Endothelial cell (in vitro differentiated cells): ENCODE data around the gene PTPRM. TPM values are rescaled to one million over a fixed set of nuclear protein-coding genes. Genes with fewer than 3 reads are reported as not detected.

Experiments
- DNase-seq: peaks from one replicate; pipeline ENCODE4 v3.0.0; 2021; ENCODE audit warnings: low spot score
- H3K27ac Mint-ChIP-seq: one replicate; pipeline ENCODE4 v1.8.0; 2021; ENCODE audit warnings: mixed read lengths, inconsistent platforms; ENCODE audit not compliant: unreplicated experiment
- H3K27me3 Mint-ChIP-seq: one replicate; pipeline ENCODE4 v1.8.0; 2021; ENCODE audit warnings: mild to moderate bottlenecking, moderate library complexity, mixed read lengths, inconsistent platforms; ENCODE audit not compliant: unreplicated experiment
- H3K36me3 Mint-ChIP-seq: one replicate; pipeline ENCODE4 v1.8.0; 2021; ENCODE audit warnings: mild to moderate bottlenecking, low read depth, mixed read lengths, inconsistent platforms; ENCODE audit not compliant: unreplicated experiment
- H3K4me1 Mint-ChIP-seq: one replicate; pipeline ENCODE4 v1.8.0; 2021; ENCODE audit warnings: mild to moderate bottlenecking, mixed read lengths, inconsistent platforms; ENCODE audit not compliant: unreplicated experiment
- H3K4me3 Mint-ChIP-seq: one replicate; pipeline ENCODE4 v1.8.0; 2021; ENCODE audit warnings: mild to moderate bottlenecking, mixed read lengths, inconsistent platforms; ENCODE audit not compliant: unreplicated experiment
- H3K9me3 Mint-ChIP-seq: one replicate; pipeline ENCODE4 v1.8.0; 2021; ENCODE audit warnings: mixed read lengths, inconsistent platforms; ENCODE audit not compliant: unreplicated experiment
- total RNA-seq: library from RNA; stranded (reverse); fragmentation: NEBNext Ultra II Directional; extraction: Animal tissue kit (Norgen Biotek cat#: 25700); gene quantifications from one replicate; pipeline ENCODE4 v1.2.1, GENCODE V29; 2021; ENCODE audit not compliant: unreplicated experiment
- TF ChIP-seq, protein P1 (sequence below): fragments of 200-600 bp; sonication (generic); IDR thresholded peaks from one replicate; pipeline ENCODE4 v1.5.0; 2021; ENCODE audit warnings: antibody characterized with exemption; ENCODE audit not compliant: unreplicated experiment

The PTPRM gene
- total RNA-seq, 1 donor from 2014 or later: 284 TPM

DNA sequence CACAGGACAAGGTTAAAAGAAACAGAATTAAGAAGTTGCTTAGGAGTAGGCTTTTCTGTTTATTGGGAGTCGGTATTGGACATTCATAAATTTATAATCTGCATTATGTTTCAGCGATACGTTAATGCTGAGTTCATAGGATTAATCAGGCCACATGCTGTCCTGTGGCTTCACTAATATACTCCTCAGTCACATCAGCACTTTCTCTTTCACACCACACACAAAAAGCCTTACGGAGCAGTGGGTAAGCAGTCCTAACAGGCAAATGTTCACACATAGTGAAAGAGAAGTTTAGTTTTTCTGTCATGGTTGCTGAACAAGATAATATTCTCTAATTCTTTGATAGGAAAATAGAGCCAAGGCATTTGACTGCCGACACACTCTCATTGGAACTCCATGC is 630.4 kb downstream of the PTPRM start:
- Mint-ChIP-seq H3K27me3 (peaks cover 3% of the 10 kb centered on the region), H3K4me3 (no peak overlapping the region), H3K36me3 (peaks cover 4% of the 10 kb centered on the region), H3K27ac (no peak overlapping the region), H3K9me3 (no peaks in the 10 kb centered on the region), H3K4me1 (no peaks in the 10 kb centered on the region)
- TF ChIP-seq, protein P1, sequence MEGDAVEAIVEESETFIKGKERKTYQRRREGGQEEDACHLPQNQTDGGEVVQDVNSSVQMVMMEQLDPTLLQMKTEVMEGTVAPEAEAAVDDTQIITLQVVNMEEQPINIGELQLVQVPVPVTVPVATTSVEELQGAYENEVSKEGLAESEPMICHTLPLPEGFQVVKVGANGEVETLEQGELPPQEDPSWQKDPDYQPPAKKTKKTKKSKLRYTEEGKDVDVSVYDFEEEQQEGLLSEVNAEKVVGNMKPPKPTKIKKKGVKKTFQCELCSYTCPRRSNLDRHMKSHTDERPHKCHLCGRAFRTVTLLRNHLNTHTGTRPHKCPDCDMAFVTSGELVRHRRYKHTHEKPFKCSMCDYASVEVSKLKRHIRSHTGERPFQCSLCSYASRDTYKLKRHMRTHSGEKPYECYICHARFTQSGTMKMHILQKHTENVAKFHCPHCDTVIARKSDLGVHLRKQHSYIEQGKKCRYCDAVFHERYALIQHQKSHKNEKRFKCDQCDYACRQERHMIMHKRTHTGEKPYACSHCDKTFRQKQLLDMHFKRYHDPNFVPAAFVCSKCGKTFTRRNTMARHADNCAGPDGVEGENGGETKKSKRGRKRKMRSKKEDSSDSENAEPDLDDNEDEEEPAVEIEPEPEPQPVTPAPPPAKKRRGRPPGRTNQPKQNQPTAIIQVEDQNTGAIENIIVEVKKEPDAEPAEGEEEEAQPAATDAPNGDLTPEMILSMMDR: no peak
- no peak for DNase-seq

DNA sequence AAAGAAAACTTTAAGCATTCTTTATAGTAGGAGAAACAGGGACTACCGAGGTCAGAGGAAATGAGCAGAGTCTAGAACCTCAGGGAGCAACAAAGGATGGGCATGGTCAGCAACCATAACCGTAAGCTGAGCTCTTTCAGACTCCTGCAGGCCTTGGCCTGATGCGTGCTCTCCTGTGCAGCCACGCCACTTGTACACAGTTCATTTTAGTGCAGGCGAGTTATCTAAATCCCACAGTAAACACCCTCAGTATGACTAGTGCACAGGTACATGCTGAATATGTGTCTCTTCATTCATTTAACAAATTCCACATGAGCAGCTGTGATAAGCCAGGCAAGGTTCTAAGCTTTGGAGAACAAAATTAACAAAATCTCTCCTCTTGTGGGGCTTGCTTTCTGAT is 640.9 kb downstream of the PTPRM start:
- TF ChIP-seq, protein P1: no peak

DNA sequence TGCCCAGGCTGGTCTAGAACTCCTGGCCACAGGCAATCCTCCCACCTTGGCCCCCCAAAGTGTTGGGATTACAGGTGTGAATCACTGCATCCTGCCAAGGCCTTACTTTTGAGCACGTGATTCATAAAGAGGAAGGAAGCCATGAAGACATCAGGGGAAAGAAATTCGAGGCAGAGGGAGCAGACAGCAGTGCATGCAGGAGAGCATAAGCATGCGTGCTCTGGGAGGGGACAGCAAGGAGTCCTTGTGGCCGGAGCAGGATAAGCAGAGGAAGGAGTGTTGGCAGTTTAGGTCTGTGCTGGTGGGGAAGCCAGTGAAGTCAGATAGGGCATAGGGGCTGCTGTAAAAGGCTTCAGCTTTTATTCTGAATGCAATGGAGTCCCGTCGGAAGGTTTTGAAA is 641.6 kb downstream of the PTPRM start:
- H3K27me3 Mint-ChIP-seq: peaks cover 5% of the 10 kb centered on the region
- H3K4me3 Mint-ChIP-seq: no peak overlapping the region
- TF ChIP-seq, protein P1: no peak
- no peak for DNase-seq
- no peak overlapping the region for H3K27ac Mint-ChIP-seq
- peaks cover 3% of the 10 kb centered on the region for H3K4me1 Mint-ChIP-seq
- peaks cover 21% of the 10 kb centered on the region for H3K36me3 Mint-ChIP-seq
- H3K9me3 Mint-ChIP-seq: no peaks in the 10 kb centered on the region

More for the DNA sequence above, 640.9 kb downstream of the PTPRM start:
- Mint-ChIP-seq H3K27ac (no peak overlapping the region), H3K9me3 (no peaks in the 10 kb centered on the region), H3K36me3 (peaks cover 18% of the 10 kb centered on the region), H3K4me3 (no peak overlapping the region), H3K4me1 (peaks cover 3% of the 10 kb centered on the region), H3K27me3 (peaks cover 5% of the 10 kb centered on the region)
- DNase-seq: no peak

DNA sequence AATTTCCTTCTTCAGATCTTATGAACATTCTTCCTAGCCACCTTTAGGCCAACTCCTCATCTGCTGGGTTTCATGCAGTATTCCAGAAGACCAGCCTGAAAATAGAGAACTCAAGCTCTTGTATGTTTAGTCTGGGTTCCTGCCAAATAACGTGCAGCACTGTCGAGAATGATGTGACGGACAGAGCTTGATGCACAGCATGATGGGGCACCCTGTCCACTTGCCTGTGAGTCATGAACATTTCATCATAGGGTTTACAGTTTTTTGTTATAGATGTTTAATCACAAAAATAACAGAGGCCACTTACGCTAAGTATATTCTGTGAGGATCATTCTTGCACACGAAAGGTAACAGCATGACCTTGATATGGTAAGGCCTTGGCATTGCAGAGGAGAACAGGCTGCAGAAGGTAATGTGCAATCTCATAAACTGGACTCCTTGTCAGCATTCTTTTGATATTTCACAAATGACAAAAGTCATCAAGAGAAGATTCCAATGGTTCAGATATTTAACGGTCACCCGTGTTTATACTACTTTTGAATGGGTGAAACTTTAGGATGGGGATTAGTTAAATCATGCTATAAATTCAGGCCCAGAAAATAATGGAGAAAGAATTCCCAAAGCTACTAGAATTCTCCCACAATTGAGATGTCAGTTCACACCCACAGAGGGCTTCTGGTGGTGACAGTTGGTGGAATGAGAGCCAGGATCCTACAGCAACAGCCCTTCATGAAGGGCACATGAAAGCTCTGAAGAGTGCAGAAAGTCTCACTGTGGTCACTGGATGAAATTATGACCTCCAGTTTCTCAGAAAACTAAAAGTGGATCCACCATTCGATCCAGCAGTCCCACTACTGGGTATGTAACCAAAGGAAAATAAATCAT is 646.0 kb downstream of the PTPRM start:
- TF ChIP-seq, protein P1: no peak

DNA sequence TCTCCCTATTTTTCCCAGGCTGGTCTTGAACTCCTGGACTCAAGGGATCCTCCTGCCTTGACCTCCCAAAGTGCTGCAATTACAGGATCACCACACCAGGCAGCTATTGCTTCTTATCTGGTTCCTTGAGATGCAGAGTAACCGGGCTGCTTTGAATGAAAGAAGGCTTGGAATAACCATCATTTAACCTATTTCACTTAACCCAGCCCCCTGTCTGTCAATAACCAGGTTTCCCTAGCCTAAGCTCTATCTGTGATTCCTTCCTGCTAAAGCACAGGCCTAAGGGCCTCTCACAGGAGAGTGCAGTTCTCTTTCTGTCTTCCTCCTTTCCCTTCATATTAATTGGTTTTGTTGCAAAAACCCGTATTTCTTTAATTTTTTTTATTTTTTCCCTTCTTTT is 648.6 kb downstream of the PTPRM start:
- Mint-ChIP-seq H3K27ac (no peak overlapping the region), H3K4me3 (no peak overlapping the region), H3K36me3 (peaks cover 16% of the 10 kb centered on the region), H3K27me3 (no peaks in the 10 kb centered on the region), H3K9me3 (no peaks in the 10 kb centered on the region), H3K4me1 (peaks cover 14% of the 10 kb centered on the region)
- TF ChIP-seq, protein P1: no peak
- DNase-seq: no peak

More for the DNA sequence above, 646.0 kb downstream of the PTPRM start:
- Mint-ChIP-seq H3K27me3 (peaks cover 5% of the 10 kb centered on the region), H3K4me1 (peaks cover 14% of the 10 kb centered on the region), H3K4me3 (no peak overlapping the region), H3K9me3 (no peaks in the 10 kb centered on the region), H3K27ac (no peak overlapping the region), H3K36me3 (peaks cover 21% of the 10 kb centered on the region)
- DNase-seq: no peak
